IPS-15b (cell line): Measurements from ENCODE around the gene MASP2.
"Not testable (repeated sequence)": the region's sequence is repeated elsewhere in the genome, so short reads cannot be mapped to it uniquely, and the experiment has no call there.

Experiments used
- H3K27me3 ChIP-seq: one replicate; pipeline ENCODE4 v1.6.1; 2013; ENCODE audit warnings: low read length; ENCODE audit not compliant: control insufficient read depth, insufficient read depth
- H3K36me3 ChIP-seq: one replicate; pipeline ENCODE4 v1.6.1; 2013; ENCODE audit warnings: low read length; ENCODE audit not compliant: control insufficient read depth, insufficient read depth
- H3K4me1 ChIP-seq: one replicate; pipeline ENCODE4 v1.6.1; 2013; ENCODE audit warnings: mild to moderate bottlenecking, low read length; ENCODE audit not compliant: control insufficient read depth, insufficient read depth
- H3K4me3 ChIP-seq: one replicate; pipeline ENCODE4 v1.5.1; 2013; ENCODE audit warnings: low read depth, low read length
- H3K9ac ChIP-seq: one replicate; pipeline ENCODE4 v1.6.1; 2013; ENCODE audit warnings: low read depth, mild to moderate bottlenecking, low read length
- H3K9me3 ChIP-seq: one replicate; pipeline ENCODE4 v1.6.1; 2013; ENCODE audit warnings: mild to moderate bottlenecking, low read length; ENCODE audit not compliant: control insufficient read depth, insufficient read depth

Gene MASP2

DNA sequence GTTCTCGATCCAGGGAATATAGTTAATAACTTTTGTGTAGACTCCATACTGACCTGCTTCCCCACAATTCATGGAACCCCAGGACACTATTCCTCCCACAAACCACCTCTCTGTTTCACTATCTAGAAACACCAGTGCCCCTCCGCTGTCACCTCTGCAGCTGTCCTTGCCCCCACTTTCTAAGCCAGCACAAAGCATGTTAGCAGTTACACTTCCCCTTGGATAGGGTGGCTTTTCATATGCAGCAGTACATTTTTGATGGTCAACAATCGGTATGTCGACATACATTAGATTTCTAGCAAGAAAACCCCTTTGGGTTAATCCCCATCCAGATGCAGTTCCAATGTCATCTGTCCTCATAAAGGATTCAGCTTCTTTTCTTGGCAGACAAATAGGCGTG, 20.1 kb downstream of the MASP2 start:
- H3K36me3 ChIP-seq: peaks cover 13% of the 10 kb centered on the region
- no peak overlapping the region for H3K4me3 ChIP-seq
- peaks cover 8% of the 10 kb centered on the region for H3K4me1 ChIP-seq
- H3K9ac ChIP-seq: no peak overlapping the region
- no peaks in the 10 kb centered on the region for H3K9me3 ChIP-seq
- H3K27me3 ChIP-seq: no peaks in the 10 kb centered on the region

DNA sequence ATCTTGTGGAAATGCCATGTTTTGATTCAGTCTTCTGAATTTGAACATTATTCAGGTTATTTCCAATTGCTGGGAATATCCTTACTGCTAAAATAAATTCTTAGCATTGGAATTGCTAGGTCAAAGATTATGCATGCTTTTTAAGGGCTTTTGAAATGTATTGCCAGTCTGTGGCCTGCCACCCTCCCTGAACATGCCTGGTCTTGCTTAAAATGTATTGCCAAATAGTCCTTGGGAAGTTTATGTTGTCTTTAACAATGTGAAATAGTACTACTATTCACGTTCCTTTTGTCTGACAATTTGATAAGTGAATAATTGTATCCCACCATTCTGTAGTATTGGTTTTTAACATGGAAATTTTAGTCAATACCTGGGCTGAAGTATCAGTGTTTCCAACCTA, 21.0 kb downstream of the MASP2 start:
- Histone ChIP-seq H3K27me3 (no peaks in the 10 kb centered on the region), H3K4me3 (no peak overlapping the region), H3K36me3 (peaks cover 20% of the 10 kb centered on the region)

GRCh38 chr1:11025618-11026017, 21.4 kb downstream of the MASP2 start:
- Histone ChIP-seq H3K9me3 (no peaks in the 10 kb centered on the region), H3K4me3 (no peak overlapping the region), H3K27me3 (no peaks in the 10 kb centered on the region), H3K9ac (no peak overlapping the region), H3K4me1 (peaks cover 4% of the 10 kb centered on the region), H3K36me3 (peaks cover 24% of the 10 kb centered on the region)

More for the DNA sequence above, 21.0 kb downstream of the MASP2 start:
- H3K9ac ChIP-seq: no peak overlapping the region
- H3K9me3 ChIP-seq: no peaks in the 10 kb centered on the region
- peaks cover 8% of the 10 kb centered on the region for H3K4me1 ChIP-seq

DNA sequence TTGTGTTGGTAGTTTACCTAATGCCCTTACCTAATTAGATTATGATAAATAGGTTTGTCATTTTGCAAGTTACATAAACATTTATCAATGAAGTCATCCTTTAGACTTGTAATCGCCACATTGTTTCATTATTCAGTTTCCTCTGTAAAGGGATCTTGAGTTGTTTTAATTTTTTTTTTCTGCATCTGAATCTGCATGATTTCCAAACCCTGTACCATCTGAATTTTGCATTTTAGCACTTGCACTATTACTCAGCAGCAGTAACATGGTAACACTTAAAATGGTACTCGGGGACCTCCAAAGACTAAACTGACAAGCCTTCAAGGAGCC, 22.2 kb downstream of the MASP2 start:
- Histone ChIP-seq H3K9me3 (no peaks in the 10 kb centered on the region), H3K4me1 (no peaks in the 10 kb centered on the region), H3K27me3 (no peaks in the 10 kb centered on the region), H3K4me3 (no peak overlapping the region), H3K36me3 (peaks cover 26% of the 10 kb centered on the region), H3K9ac (no peak overlapping the region)

DNA sequence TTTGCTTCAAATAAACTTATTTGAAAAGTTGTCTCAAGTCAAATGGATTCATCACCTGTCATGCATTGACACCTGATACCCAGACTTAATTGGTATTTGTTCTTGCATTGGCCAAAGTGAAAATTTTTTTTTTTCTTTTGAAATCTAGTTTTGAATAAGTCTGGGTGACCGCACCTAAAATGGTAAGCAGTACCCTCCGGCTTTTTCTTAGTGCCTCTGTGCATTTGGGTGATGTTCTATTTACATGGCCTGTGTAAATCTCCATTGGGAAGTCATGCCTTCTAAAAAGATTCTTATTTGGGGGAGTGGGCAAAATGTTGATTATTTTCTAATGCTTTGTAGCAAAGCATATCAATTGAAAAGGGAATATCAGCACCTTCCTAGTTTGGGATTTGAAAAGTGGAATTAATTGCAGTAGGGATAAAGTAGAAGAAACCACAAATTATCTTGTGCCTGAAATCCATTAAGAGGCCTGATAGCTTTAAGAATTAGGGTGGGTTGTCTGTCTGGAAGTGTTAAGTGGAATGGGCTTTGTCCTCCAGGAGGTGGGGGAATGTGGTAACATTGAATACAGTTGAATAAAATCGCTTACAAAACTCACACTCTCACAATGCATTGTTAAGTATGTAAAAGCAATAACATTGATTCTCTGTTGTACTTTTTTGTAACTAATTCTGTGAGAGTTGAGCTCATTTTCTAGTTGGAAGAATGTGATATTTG, 22.7 kb downstream of the MASP2 start:
- Histone ChIP-seq H3K9me3 (no peaks in the 10 kb centered on the region), H3K4me1 (no peaks in the 10 kb centered on the region), H3K4me3 (no peak overlapping the region), H3K9ac (no peak overlapping the region), H3K36me3 (peaks cover 30% of the 10 kb centered on the region), H3K27me3 (no peaks in the 10 kb centered on the region)

DNA sequence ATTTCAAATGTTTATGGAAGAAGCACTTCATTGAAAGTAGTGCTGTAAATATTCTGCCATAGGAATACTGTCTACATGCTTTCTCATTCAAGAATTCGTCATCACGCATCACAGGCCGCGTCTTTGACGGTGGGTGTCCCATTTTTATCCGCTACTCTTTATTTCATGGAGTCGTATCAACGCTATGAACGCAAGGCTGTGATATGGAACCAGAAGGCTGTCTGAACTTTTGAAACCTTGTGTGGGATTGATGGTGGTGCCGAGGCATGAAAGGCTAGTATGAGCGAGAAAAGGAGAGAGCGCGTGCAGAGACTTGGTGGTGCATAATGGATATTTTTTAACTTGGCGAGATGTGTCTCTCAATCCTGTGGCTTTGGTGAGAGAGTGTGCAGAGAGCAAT, 23.8 kb downstream of the MASP2 start:
- H3K27me3 ChIP-seq: no peaks in the 10 kb centered on the region
- H3K4me3 ChIP-seq: no peak overlapping the region
- H3K36me3 ChIP-seq: peaks cover 41% of the 10 kb centered on the region
- no peak overlapping the region for H3K9ac ChIP-seq
- H3K4me1 ChIP-seq: no peaks in the 10 kb centered on the region
- H3K9me3 ChIP-seq: no peaks in the 10 kb centered on the region

DNA sequence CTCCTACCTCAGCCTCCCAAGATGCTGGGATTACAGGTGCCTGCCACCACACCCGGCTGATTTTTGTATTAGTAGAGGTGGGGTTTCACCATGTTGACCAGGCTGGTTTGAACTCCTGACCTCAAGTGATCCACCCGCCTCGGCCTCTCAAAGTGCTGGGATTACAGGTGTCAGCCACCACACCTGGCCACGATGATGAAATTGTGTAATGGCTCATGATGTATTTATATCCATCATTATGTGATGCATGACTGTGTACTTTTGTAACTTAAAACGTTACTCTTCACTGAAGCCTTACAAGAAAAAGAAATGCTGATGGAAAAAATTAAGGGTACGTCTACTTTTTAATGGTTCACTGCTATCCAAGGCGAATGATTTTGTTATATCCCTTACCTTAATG, 27.1 kb downstream of the MASP2 start:
- Histone ChIP-seq H3K27me3 (no peaks in the 10 kb centered on the region), H3K36me3 (peaks cover 60% of the 10 kb centered on the region)

GRCh38 chr1:11019358-11019757, 27.7 kb downstream of the MASP2 start:
- not testable (repeated sequence) for H3K9me3 ChIP-seq, H3K4me3 ChIP-seq, H3K4me1 ChIP-seq, H3K9ac ChIP-seq, H3K27me3 ChIP-seq
- H3K36me3 ChIP-seq: peaks cover 63% of the 10 kb centered on the region

More for the DNA sequence above, 27.1 kb downstream of the MASP2 start:
- Histone ChIP-seq H3K4me1 (no peaks in the 10 kb centered on the region), H3K4me3 (no peak overlapping the region), H3K9me3 (no peaks in the 10 kb centered on the region), H3K9ac (no peak overlapping the region)

- Histone ChIP-seq H3K27me3 (no peaks in the 10 kb centered on the region), H3K9ac (peak overlapping the region; percentile 93), H3K9me3 (no peaks in the 10 kb centered on the region), H3K4me1 (peaks cover 3% of the 10 kb centered on the region), H3K36me3 (peaks cover 34% of the 10 kb centered on the region), H3K4me3 (peak overlapping the region; percentile 91)
Observed at GRCh38 chr1:11013160-11013531, 33.9 kb downstream of the MASP2 start.

DNA sequence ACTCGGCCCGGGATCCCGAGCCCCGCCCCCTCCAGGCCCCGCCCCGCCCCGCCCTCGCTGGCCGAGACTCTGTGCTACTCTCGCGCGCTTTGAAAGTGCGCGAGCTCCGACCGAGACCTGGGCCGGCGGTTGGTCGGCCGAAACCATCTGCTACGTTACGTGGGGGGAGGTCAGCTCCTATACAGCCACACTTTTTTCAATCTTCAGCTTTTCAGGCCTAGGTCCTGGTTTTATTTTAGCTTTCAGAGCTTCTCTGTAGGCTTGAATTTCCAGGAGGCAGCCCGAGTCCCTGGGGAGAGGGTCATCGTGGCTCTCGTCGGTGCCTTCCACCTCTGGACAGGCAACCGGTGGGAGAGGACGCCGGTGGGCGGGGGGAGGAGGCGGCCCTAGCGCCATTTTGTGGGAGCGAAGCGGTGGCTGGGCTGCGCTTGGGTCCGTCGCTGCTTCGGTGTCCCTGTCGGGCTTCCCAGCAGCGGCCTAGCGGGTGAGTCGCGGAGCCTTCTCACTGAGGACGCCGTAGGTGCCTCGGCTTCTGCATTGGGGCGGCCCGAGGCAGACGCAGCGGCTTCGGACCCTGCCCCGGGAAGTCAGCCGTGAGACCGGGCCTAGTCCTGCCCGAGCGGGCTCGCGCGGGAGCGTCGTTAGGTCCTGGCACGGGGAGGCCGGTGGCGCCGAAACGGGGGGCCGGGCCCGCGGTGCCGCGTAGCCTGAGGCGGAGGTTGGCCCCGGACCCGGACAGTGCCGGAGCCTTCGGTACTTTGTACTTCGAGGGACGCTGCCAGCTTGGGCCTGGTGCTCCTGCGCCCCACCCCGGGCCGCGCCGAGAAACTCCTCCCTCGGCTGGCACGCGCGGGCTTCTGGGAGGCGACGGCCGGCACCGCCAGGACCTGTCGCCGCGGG, 34.5 kb downstream of the MASP2 start, which contains the start of gene TARDBP:
Gene TARDBP, plus strand, starts transcription at position 395 of the 900 bp plus-strand sequence. CDS start 1,074 bp downstream, outside the sequence.
- H3K4me3 ChIP-seq: peak within 1 kb of the TSS; percentile 91
- peaks cover 31% of the 10 kb centered on the region for H3K36me3 ChIP-seq
- peak within 1 kb of the TSS; percentile 93 for H3K9ac ChIP-seq
- peaks cover 3% of the 10 kb centered on the region for H3K4me1 ChIP-seq
- H3K27me3 ChIP-seq: no peaks in the 10 kb centered on the region
- H3K9me3 ChIP-seq: no peaks in the 10 kb centered on the region

DNA sequence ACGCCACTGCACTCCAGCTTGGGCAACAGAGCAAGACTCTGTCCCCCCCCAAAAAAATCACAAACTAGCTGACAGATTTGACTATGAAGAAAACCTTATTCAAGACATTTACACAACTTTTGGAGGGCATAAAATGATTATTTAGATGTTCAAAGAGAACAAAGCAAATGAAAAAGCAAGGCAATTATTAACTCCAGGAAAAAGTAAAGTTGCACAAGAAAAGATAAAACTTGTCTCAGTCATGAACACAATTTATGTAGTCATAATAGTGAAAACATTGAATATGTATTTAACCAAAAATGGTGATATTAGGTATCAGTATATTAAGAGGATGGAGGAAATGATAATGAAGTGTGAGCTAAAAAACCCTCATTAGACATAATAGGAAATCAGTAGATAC, 46.5 kb downstream of the MASP2 start:
- Histone ChIP-seq H3K9ac (no peak overlapping the region), H3K36me3 (no peaks in the 10 kb centered on the region), H3K4me1 (no peaks in the 10 kb centered on the region), H3K9me3 (no peaks in the 10 kb centered on the region), H3K4me3 (no peak overlapping the region), H3K27me3 (no peaks in the 10 kb centered on the region)

DNA sequence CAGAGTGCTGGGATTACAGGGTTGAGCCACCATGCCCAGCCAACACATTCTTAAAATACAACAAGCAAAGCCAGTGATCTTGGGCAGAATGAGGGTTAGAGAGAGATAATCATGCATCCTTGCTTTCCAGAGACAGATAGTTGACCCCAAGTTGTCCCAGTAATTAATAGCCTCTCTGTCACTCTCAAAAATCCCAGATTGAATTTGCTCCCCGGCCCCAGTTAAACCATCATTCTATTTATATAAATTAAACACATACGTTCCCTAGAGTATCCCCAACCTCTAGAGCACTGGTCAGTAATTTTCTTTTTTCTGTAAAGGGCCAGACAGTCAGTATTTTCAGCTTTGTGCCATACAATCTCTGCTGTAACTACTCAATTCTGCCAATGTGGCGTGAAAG, 50.9 kb downstream of the MASP2 start:
- no peak overlapping the region for H3K4me3 ChIP-seq
- no peaks in the 10 kb centered on the region for H3K9me3 ChIP-seq
- no peaks in the 10 kb centered on the region for H3K36me3 ChIP-seq
- no peaks in the 10 kb centered on the region for H3K27me3 ChIP-seq
- no peaks in the 10 kb centered on the region for H3K4me1 ChIP-seq
- H3K9ac ChIP-seq: no peak overlapping the region
